DND-41 (cell line): ENCODE measurements around the gene CEL.
A peak's percentile ranks its signal among the peaks of the same experiment; 100 is the strongest.
"Not testable (repeated sequence)": the region's sequence is repeated elsewhere in the genome, so short reads cannot be mapped to it uniquely, and the experiment has no call there.

Experiments used
- ATAC-seq: fragments of 200-7000 bp; cut with Tn5 transposase; 3 replicates; pipeline ENCODE4 v1.9.1; 2021; ENCODE audit warnings: low read depth; ENCODE audit not compliant: insufficient read depth
- DNase-seq: peaks from one replicate; pipeline ENCODE4 v3.0.0-alpha.2; 2020
- H2AFZ ChIP-seq: 2 replicates; pipeline ENCODE4 v1.6.0; 2012; ENCODE audit warnings: low read depth, low read length
- H3K27ac ChIP-seq: 2 replicates; pipeline ENCODE4 v1.5.1; 2012; ENCODE audit warnings: low read length, inconsistent platforms
- H3K27me3 ChIP-seq: fragments of 200-600 bp; sonication (generic); 2 replicates; pipeline ENCODE4 v1.6.0; 2012; ENCODE audit warnings: low read length, mild to moderate bottlenecking, inconsistent platforms; ENCODE audit not compliant: insufficient read depth, poor library complexity
- H3K36me3 ChIP-seq: 2 replicates; pipeline ENCODE4 v1.5.1; 2012; ENCODE audit warnings: low read length, inconsistent platforms; ENCODE audit not compliant: insufficient read depth
- H3K4me1 ChIP-seq: 2 replicates; pipeline ENCODE4 v1.5.1; 2012; ENCODE audit warnings: mild to moderate bottlenecking, low read length; ENCODE audit not compliant: insufficient read depth
- H3K4me2 ChIP-seq: 2 replicates; pipeline ENCODE4 v1.6.0; 2012; ENCODE audit warnings: mild to moderate bottlenecking, moderate library complexity, low read length, inconsistent platforms; ENCODE audit not compliant: insufficient read depth
- H3K4me3 ChIP-seq, 2 experiments: fragments of 200-600 bp in 1 of 2; shearing (Covaris generic) in 1 of 2; 2 replicates each; pipeline ENCODE4 v1.5.1; 2012 to 2016; ENCODE audit warnings: inconsistent platforms in 2 of 2, low read length in 2 of 2, mild to moderate bottlenecking in 2 of 2, low read depth in 1 of 2, moderate library complexity in 1 of 2
- H3K79me2 ChIP-seq: 2 replicates; pipeline ENCODE4 v1.6.0; 2012; ENCODE audit warnings: low read length, inconsistent platforms; ENCODE audit not compliant: insufficient read depth
- H3K9ac ChIP-seq: 2 replicates; pipeline ENCODE4 v1.6.0; 2012; ENCODE audit warnings: low read depth, mild to moderate bottlenecking, inconsistent platforms, low read length, moderate library complexity
- H3K9me3 ChIP-seq: 2 replicates; pipeline ENCODE4 v1.5.1; 2012; ENCODE audit warnings: low read length, moderate library complexity, mild to moderate bottlenecking, inconsistent platforms; ENCODE audit not compliant: insufficient read depth, severe bottlenecking
- H4K20me1 ChIP-seq: 2 replicates; pipeline ENCODE4 v1.6.0; 2012; ENCODE audit warnings: low read length; ENCODE audit not compliant: insufficient read depth
- EZH2 ChIP-seq: IDR thresholded peaks from 3 replicates; pipeline ENCODE4 v1.6.1; 2012; ENCODE audit warnings: borderline replicate concordance, low read depth, mild to moderate bottlenecking, moderate library complexity, low read length, inconsistent platforms; ENCODE audit not compliant: severe bottlenecking
- TF ChIP-seq, protein P1 (sequence below): IDR thresholded peaks from 2 replicates; pipeline ENCODE4 v1.5.1; 2012; ENCODE audit warnings: borderline replicate concordance, low read length, moderate library complexity, mild to moderate bottlenecking; ENCODE audit not compliant: poor library complexity, severe bottlenecking; ENCODE audit errors: extremely low read depth

Gene CEL

DNA sequence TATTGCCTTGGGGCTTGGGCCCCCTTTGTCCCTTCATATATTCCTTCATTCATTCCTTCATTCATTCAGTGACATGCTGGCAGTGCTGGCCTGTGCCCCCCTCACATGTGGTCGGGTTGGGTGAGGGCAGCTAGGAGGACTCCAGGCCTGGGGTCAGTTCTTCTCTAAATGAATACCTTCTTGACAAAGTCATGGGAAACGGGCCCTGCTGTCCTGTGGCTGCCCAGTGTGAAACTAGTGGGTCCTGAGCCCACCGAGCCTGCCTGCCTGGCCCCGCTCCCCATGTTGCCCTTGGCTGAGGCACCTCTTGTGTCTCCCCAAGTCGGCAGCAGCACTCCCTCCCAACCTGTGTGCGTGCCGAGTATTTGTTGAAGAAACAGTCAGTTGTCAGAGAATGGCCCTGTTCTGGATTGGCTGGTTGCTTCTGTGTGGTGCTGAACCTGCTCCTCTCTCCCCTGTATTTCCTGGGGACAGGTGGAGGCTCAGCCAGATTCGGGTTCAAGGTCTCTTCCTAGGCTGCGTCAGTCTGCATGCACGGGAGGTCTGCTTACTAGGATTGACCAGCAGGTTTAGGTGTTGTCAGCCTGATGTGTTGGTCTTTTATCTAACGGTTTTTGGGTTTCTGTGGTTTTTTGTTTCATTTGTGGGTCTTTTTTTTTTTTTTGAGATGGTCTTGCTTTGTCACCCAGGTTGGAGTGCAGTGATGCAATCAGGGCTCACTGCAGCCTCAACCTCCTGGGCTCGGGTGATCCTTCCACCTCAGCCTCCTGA is 3.0 kb upstream of the CEL start:
- Histone ChIP-seq H3K27ac (no peak overlapping the region), H3K4me2 (no peak overlapping the region), H4K20me1 (no peaks in the 10 kb centered on the region), H3K4me3 (no peak overlapping the region), H3K27me3 (no peaks in the 10 kb centered on the region), H3K4me1 (no peaks in the 10 kb centered on the region), H3K9ac (no peak overlapping the region), H3K79me2 (no peaks in the 10 kb centered on the region), H2AFZ (no peak overlapping the region), H3K36me3 (peaks cover 44% of the 10 kb centered on the region), H3K9me3 (no peaks in the 10 kb centered on the region)
- ATAC-seq: no peak
- no peak for DNase-seq
- no peak for TF ChIP-seq EZH2

DNA sequence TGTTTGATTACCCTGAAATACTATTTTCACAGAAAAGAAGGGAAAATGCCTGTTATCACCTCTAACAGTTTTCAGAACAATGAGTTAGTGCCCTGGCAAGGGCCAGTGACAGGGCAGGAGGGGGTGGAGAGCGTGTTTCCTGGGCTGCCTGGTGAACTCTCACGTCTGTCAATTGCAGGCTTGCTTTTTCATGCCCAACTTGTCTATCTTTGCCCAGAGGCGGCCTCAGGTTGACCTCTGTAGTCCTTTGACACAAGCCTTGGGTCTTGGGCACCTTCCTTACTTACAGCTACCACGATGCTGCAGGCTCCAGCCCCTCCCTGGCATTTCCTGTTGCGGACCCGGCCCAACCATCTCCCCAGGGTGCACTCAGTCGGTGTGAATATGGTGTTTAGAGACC is 2.2 kb upstream of the CEL start:
- Histone ChIP-seq H3K79me2 (no peaks in the 10 kb centered on the region), H3K9me3 (no peaks in the 10 kb centered on the region), H3K36me3 (peaks cover 35% of the 10 kb centered on the region), H3K4me2 (no peak overlapping the region), H3K27ac (no peak overlapping the region), H2AFZ (no peak overlapping the region), H4K20me1 (no peaks in the 10 kb centered on the region), H3K4me3 (no peak overlapping the region), H3K27me3 (no peaks in the 10 kb centered on the region), H3K9ac (no peak overlapping the region), H3K4me1 (no peaks in the 10 kb centered on the region)
- DNase-seq (no peak), ATAC-seq (no peak)
- TF ChIP-seq EZH2: no peak
- TF ChIP-seq, protein P1, sequence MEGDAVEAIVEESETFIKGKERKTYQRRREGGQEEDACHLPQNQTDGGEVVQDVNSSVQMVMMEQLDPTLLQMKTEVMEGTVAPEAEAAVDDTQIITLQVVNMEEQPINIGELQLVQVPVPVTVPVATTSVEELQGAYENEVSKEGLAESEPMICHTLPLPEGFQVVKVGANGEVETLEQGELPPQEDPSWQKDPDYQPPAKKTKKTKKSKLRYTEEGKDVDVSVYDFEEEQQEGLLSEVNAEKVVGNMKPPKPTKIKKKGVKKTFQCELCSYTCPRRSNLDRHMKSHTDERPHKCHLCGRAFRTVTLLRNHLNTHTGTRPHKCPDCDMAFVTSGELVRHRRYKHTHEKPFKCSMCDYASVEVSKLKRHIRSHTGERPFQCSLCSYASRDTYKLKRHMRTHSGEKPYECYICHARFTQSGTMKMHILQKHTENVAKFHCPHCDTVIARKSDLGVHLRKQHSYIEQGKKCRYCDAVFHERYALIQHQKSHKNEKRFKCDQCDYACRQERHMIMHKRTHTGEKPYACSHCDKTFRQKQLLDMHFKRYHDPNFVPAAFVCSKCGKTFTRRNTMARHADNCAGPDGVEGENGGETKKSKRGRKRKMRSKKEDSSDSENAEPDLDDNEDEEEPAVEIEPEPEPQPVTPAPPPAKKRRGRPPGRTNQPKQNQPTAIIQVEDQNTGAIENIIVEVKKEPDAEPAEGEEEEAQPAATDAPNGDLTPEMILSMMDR: no peak

DNA sequence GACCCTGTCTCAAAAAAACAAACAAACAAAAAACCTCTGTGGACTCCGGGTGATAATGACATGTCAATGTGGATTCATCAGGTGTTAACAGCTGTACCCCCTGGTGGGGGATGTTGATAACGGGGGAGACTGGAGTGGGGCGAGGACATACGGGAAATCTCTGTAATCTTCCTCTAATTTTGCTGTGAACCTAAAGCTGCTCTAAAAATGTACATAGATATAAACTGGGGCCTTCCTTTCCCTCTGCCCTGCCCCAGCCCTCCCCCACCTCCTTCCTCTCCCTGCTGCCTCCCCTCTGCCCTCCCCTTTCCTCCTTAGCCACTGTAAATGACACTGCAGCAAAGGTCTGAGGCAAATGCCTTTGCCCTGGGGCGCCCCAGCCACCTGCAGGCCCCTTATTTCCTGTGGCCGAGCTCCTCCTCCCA is 1.4 kb upstream of the CEL start:
- no peaks in the 10 kb centered on the region for H4K20me1 ChIP-seq
- no peak overlapping the region for H2AFZ ChIP-seq
- no peaks in the 10 kb centered on the region for H3K9me3 ChIP-seq
- no peak overlapping the region for H3K4me2 ChIP-seq
- H3K4me1 ChIP-seq: no peaks in the 10 kb centered on the region
- no peaks in the 10 kb centered on the region for H3K27me3 ChIP-seq
- peaks cover 27% of the 10 kb centered on the region for H3K36me3 ChIP-seq
- no peaks in the 10 kb centered on the region for H3K79me2 ChIP-seq
- ATAC-seq (no peak), DNase-seq (no peak)
- no peak overlapping the region for H3K4me3 ChIP-seq
- no peak overlapping the region for H3K9ac ChIP-seq
- no peak overlapping the region for H3K27ac ChIP-seq
- TF ChIP-seq, protein P1: no peak
- TF ChIP-seq EZH2: no peak

DNA sequence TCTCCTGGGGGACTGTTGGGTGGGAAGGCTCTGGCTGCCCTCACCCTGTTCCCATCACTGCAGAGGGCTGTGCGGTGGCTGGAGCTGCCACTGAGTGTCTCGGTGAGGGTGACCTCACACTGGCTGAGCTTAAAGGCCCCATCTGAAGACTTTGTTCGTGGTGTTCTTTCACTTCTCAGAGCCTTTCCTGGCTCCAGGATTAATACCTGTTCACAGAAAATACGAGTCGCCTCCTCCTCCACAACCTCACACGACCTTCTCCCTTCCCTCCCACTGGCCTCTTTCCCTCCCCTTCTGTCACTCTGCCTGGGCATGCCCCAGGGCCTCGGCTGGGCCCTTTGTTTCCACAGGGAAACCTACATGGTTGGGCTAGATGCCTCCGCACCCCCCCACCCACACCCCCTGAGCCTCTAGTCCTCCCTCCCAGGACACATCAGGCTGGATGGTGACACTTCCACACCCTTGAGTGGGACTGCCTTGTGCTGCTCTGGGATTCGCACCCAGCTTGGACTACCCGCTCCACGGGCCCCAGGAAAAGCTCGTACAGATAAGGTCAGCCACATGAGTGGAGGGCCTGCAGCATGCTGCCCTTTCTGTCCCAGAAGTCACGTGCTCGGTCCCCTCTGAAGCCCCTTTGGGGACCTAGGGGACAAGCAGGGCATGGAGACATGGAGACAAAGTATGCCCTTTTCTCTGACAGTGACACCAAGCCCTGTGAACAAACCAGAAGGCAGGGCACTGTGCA is 590 bp upstream of the CEL start:
- not testable (repeated sequence) for H2AFZ ChIP-seq, H3K9me3 ChIP-seq, H3K9ac ChIP-seq, H3K27ac ChIP-seq, H3K27me3 ChIP-seq, ATAC-seq, DNase-seq, H4K20me1 ChIP-seq, H3K79me2 ChIP-seq, H3K4me1 ChIP-seq, H3K4me2 ChIP-seq, H3K4me3 ChIP-seq
- peaks cover 19% of the 10 kb centered on the region for H3K36me3 ChIP-seq

DNA sequence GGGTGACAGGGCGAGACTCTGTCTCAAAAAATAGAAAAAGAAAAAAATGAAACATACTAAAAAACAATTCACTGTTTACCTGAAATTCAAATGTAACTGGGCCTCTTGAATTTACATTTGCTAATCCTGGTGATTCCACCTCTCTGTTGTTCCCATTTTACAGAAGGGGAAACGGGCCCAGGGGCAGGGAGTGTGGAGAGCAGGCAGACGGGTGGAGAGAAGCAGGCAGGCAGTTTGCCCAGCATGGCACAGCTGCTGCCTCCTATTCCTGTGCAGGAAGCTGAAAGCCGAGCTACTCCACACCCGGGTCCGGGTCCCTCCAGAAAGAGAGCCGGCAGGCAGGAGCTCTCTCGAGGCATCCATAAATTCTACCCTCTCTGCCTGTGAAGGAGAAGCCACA is 788 bp downstream of the CEL start:
- H3K36me3 ChIP-seq, H3K27me3 ChIP-seq, H3K4me3 ChIP-seq, H3K27ac ChIP-seq, H3K4me1 ChIP-seq, H3K9me3 ChIP-seq, H3K79me2 ChIP-seq, H3K4me2 ChIP-seq, H2AFZ ChIP-seq, H3K9ac ChIP-seq, H4K20me1 ChIP-seq, DNase-seq: not testable (repeated sequence)
- 0 out of 3 replicates have a peak, but pooled peaks have one; percentile 17 for ATAC-seq
